ENCODE results near the gene EN2. TPM values are rescaled to one million over a fixed set of nuclear protein-coding genes. Genes with fewer than 3 reads are reported as not detected.

The EN2 gene
- total RNA-seq, 2 donors from 2014 or later: 0.45 TPM; not detected in 1

DNA sequence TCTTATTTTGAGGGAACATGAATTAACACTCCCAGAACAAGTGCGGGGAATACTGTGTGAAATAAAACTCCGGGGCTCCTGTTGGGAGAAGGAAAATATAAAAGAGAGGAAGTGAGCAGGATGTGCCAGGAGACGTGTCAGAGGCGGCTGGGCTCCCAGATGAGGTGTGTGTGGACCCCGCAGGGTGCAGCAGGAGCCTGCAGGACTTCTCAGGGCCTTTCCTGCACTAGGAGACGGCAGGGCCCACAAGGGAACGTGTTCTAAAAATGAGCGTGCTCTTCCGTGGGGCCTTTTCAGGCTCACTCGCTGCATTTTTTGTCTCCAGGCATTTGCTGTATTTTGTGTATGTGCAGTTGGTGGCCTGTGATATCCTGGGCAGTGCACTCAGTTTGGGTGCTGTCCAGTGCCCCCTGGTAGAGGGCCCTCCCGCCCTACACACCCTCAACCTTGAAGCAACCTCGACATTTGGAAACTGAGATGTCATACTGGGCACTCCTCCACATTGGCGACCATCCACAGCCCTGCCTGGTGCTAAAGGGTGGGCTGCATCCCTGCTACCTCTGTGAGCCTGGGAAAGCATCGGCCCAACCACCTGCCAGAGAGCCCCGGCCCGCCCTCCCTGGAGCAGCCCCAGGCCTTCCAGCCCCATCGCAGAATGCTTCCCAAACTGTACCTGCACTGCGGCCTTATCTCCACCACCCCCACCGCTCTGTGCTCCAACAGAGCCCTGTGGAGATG is 35.2 kb upstream of the EN2 start:
- WGBS: 73% methylated on average over 19 of the region's 19 CpGs
- peaks cover 4% of the 10 kb centered on the region for H3K27me3 ChIP-seq (replicated peaks; ENCODE audit: insufficient read depth)
- TF ChIP-seq, protein P1, sequence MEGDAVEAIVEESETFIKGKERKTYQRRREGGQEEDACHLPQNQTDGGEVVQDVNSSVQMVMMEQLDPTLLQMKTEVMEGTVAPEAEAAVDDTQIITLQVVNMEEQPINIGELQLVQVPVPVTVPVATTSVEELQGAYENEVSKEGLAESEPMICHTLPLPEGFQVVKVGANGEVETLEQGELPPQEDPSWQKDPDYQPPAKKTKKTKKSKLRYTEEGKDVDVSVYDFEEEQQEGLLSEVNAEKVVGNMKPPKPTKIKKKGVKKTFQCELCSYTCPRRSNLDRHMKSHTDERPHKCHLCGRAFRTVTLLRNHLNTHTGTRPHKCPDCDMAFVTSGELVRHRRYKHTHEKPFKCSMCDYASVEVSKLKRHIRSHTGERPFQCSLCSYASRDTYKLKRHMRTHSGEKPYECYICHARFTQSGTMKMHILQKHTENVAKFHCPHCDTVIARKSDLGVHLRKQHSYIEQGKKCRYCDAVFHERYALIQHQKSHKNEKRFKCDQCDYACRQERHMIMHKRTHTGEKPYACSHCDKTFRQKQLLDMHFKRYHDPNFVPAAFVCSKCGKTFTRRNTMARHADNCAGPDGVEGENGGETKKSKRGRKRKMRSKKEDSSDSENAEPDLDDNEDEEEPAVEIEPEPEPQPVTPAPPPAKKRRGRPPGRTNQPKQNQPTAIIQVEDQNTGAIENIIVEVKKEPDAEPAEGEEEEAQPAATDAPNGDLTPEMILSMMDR (IDR thresholded peaks at IDR 0.05): no peak
- no peak for TF ChIP-seq POLR2AphosphoS5 (IDR thresholded peaks at IDR 0.05)
- no peak for TF ChIP-seq POLR2A (IDR thresholded peaks at IDR 0.05)
- DNase-seq (ENCODE audit: low spot score): no peak
- no peaks in the 10 kb centered on the region for H3K9me3 ChIP-seq
- H3K27ac ChIP-seq: no peak overlapping the region
- H3K4me1 ChIP-seq (replicated peaks): no peaks in the 10 kb centered on the region
- no peak overlapping the region for H3K4me3 ChIP-seq
- no peaks in the 10 kb centered on the region for H3K36me3 ChIP-seq
- intact Hi-C loops (cut with DNase I): no loop called here

DNA sequence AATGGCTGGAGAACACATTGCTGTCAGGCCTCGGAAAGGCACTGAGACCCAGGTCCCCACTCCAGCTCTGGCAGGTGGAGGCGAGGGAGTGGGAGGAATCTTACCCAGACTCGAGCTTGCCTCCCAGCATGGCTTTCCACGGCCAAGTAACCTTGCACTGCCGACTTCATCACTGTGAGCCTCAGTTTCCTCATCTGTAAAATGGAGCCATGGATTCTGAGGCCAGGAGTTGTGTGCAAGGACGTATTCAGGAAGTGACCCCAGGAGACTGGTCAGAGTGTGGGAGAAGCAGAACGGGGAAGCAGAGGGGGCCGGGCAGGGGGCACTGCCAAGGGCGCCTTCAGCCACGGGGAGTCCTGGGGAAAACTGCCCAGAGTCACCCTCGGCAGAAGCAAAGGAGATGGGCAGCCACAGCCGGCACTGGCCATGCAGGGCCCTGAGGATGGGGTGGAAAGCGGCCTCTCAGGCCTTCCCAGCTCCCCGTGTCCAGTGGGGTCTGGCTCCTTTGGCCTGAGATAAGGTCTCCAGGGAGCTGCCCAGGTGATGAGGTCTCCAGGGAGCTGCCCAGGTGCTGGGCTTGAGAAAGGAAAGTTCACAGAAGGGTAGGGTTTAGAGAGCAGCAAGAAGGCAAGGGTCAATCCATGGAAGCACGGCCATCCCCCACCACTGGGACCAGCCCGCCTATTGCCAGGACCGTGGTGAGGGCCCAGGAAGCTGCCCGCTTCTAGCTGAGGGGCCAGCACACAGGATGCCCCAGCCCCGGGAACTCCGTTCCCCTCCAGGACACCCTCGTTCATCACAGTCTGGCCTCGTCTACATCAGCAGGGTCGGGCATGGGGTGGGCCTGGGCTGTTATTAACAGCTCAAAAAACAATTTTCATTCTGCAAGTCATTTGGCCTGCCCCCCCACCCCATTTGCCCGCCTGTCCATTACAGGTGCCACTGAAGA is 34.3 kb upstream of the EN2 start:
- TF ChIP-seq POLR2AphosphoS5 (IDR thresholded peaks at IDR 0.05) (no peak), POLR2A (IDR thresholded peaks at IDR 0.05) (no peak)
- TF ChIP-seq, protein P1 (IDR thresholded peaks at IDR 0.05): no peak
- H3K4me3 ChIP-seq: no peak overlapping the region
- H3K9me3 ChIP-seq: no peaks in the 10 kb centered on the region
- no peak for DNase-seq (ENCODE audit: low spot score)
- no peak overlapping the region for H3K27ac ChIP-seq
- no peaks in the 10 kb centered on the region for H3K4me1 ChIP-seq (replicated peaks)
- peaks cover 4% of the 10 kb centered on the region for H3K27me3 ChIP-seq (replicated peaks; ENCODE audit: insufficient read depth)
- 80% methylated on average over 24 of the region's 24 CpGs for WGBS
- H3K36me3 ChIP-seq: no peaks in the 10 kb centered on the region
- intact Hi-C loops (cut with DNase I): no loop called here

DNA sequence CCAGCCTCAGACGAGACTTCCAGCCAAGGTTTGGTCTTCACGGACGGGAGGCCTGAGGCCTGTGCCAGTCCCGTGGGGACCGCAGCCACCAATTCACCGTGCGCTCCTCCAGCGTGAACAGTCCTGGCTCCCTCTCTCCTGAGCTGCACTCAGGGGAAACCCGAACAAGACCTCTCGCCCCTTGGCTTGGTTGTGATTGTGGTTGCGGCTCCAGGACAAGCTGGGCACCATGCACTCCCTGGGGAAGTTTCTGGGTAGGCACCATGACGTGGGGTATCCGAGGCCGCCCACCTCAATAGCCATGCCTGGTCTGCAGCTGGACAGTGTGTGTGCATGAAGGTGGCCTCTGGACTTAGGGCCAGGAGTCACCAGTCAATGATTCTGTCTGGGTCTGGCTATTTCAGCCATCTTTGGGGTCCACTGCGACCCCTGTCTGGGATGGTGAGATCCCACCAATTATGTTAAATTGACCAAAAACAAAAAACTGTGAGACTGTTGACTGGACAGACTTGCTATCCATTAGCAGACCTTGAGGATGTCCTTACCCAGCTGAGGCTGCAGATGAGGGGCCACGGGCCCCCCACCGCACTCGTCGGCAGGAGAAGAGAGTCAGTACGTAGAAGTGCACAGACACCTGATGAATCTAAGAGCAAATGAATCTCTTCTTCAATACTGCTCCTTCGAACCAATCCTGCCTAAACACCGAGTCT is 33.5 kb upstream of the EN2 start:
- no peak overlapping the region for H3K4me3 ChIP-seq
- H3K9me3 ChIP-seq: no peaks in the 10 kb centered on the region
- TF ChIP-seq POLR2AphosphoS5 (IDR thresholded peaks at IDR 0.05) (no peak), POLR2A (IDR thresholded peaks at IDR 0.05) (no peak)
- TF ChIP-seq, protein P1 (IDR thresholded peaks at IDR 0.05): no peak
- no peak for DNase-seq (ENCODE audit: low spot score)
- WGBS: 82% methylated on average over 22 of the region's 22 CpGs
- H3K36me3 ChIP-seq: no peaks in the 10 kb centered on the region
- no peaks in the 10 kb centered on the region for H3K27me3 ChIP-seq (replicated peaks; ENCODE audit: insufficient read depth)
- intact Hi-C loops (cut with DNase I): no loop called here
- no peaks in the 10 kb centered on the region for H3K4me1 ChIP-seq (replicated peaks)
- H3K27ac ChIP-seq: no peak overlapping the region

DNA sequence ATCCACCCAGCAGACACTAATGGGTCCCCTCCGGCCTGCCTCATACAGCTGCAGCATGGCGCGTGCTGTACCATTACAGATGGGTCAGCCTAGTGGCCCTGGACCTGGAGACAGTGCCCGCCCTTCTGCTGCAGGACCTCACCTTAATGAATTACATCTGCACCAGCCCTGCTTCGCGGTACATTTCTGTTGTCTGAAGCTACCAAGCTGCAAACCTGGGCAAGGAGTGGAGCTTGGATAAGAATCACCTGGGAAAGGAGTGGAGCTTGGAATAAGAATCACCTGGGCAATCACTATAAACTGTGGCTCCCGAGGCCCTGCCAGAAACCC is 33.0 kb upstream of the EN2 start:
- Histone ChIP-seq H3K27me3 (replicated peaks; ENCODE audit: insufficient read depth) (no peaks in the 10 kb centered on the region), H3K27ac (no peak overlapping the region), H3K36me3 (no peaks in the 10 kb centered on the region), H3K4me1 (replicated peaks) (no peaks in the 10 kb centered on the region), H3K9me3 (no peaks in the 10 kb centered on the region), H3K4me3 (no peak overlapping the region)
- intact Hi-C loops (cut with DNase I): no loop called here
- no peak for DNase-seq (ENCODE audit: low spot score)
- 80% methylated on average over 7 of the region's 7 CpGs for WGBS
- TF ChIP-seq POLR2AphosphoS5 (IDR thresholded peaks at IDR 0.05) (no peak), POLR2A (IDR thresholded peaks at IDR 0.05) (no peak)
- TF ChIP-seq, protein P1 (IDR thresholded peaks at IDR 0.05): no peak

Measured in prostate gland (tissue), 2 donors.